ENCODE results near the gene GSAP.

DNA sequence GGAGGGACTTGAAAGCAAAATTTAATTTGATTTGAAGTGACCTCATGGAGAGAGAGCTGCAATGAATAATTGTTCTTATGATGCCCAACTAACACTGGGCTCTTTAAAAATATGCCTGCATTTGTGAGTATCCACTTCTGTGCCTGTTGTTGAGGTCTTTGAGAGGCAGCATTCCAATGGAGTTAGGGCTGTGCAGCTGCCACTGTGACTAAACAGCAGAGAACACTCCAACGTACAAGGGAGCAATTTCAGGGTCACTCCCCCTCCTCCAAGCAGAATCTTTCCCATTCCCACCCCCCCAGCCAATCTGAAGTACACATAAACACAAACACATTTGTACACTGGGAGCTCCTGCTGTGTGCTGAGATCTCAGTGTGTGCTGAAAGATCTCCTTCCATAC is 28.0 kb upstream of the GSAP start:
- no peak for TF ChIP-seq TAF1 (IDR thresholded peaks at IDR 0.05; ENCODE audit: low read depth)
- TF ChIP-seq, protein P1, sequence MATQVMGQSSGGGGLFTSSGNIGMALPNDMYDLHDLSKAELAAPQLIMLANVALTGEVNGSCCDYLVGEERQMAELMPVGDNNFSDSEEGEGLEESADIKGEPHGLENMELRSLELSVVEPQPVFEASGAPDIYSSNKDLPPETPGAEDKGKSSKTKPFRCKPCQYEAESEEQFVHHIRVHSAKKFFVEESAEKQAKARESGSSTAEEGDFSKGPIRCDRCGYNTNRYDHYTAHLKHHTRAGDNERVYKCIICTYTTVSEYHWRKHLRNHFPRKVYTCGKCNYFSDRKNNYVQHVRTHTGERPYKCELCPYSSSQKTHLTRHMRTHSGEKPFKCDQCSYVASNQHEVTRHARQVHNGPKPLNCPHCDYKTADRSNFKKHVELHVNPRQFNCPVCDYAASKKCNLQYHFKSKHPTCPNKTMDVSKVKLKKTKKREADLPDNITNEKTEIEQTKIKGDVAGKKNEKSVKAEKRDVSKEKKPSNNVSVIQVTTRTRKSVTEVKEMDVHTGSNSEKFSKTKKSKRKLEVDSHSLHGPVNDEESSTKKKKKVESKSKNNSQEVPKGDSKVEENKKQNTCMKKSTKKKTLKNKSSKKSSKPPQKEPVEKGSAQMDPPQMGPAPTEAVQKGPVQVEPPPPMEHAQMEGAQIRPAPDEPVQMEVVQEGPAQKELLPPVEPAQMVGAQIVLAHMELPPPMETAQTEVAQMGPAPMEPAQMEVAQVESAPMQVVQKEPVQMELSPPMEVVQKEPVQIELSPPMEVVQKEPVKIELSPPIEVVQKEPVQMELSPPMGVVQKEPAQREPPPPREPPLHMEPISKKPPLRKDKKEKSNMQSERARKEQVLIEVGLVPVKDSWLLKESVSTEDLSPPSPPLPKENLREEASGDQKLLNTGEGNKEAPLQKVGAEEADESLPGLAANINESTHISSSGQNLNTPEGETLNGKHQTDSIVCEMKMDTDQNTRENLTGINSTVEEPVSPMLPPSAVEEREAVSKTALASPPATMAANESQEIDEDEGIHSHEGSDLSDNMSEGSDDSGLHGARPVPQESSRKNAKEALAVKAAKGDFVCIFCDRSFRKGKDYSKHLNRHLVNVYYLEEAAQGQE (IDR thresholded peaks at IDR 0.05; ENCODE audit: borderline replicate concordance), result no peak
- TF ChIP-seq, protein P2, sequence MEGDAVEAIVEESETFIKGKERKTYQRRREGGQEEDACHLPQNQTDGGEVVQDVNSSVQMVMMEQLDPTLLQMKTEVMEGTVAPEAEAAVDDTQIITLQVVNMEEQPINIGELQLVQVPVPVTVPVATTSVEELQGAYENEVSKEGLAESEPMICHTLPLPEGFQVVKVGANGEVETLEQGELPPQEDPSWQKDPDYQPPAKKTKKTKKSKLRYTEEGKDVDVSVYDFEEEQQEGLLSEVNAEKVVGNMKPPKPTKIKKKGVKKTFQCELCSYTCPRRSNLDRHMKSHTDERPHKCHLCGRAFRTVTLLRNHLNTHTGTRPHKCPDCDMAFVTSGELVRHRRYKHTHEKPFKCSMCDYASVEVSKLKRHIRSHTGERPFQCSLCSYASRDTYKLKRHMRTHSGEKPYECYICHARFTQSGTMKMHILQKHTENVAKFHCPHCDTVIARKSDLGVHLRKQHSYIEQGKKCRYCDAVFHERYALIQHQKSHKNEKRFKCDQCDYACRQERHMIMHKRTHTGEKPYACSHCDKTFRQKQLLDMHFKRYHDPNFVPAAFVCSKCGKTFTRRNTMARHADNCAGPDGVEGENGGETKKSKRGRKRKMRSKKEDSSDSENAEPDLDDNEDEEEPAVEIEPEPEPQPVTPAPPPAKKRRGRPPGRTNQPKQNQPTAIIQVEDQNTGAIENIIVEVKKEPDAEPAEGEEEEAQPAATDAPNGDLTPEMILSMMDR (IDR thresholded peaks at IDR 0.05; ENCODE audit: poor library complexity, severe bottlenecking), result no peak
- TF ChIP-seq EP300 (conservative IDR thresholded peaks at IDR 0.05; ENCODE audit: poor library complexity, severe bottlenecking), result no peak
